Panc1 (cell line): ENCODE measurements around the gene KCNH1.
"Not testable (repeated sequence)": the region's sequence is repeated elsewhere in the genome, so short reads cannot be mapped to it uniquely, and the experiment has no call there.

ENCODE experiments used
- CTCF ChIP-seq: fragments of 450-650 bp; IDR thresholded peaks from 2 replicates; pipeline ENCODE4 v1.5.1; 2017; ENCODE audit warnings: mild to moderate bottlenecking
- TCF7L2 ChIP-seq: IDR thresholded peaks from 2 replicates; pipeline ENCODE4 v1.6.1; 2011; ENCODE audit warnings: mild to moderate bottlenecking, low read depth, low read length, inconsistent platforms

GRCh38 chr1:210995931-210996330, 138.0 kb downstream of the KCNH1 start:
- TF ChIP-seq TCF7L2, CTCF: not testable (repeated sequence)
